HCT116 (cell line): ENCODE measurements around the gene CLSTN3. TPM values are rescaled to one million over a fixed set of nuclear protein-coding genes. Genes with fewer than 3 reads are reported as not detected.

Experiments used
- ATAC-seq: fragments of 200-7000 bp; cut with Tn5 transposase; 2 replicates; pipeline ENCODE4 v1.9.1; 2020; ENCODE audit warnings: mild to moderate bottlenecking, moderate library complexity
- BruUV-seq: library from RNA; stranded (reverse); fragments of 400-500 nt; replicated peaks from 2 replicates; lab custom pipeline; 2021; lab: Mats Ljungman, UMichigan
- CTCF ChIA-PET: fragments of 300-600 bp; sonication (Branson Sonifier 250); formaldehyde crosslinking; loops from one replicate; lab custom pipeline; 2021; ENCODE audit warnings: antibody characterized with exemption; lab: Charles Lee
- POLR2A ChIA-PET: fragments of 300-600, 350-600 bp; sonication (Branson Sonifier 250); formaldehyde crosslinking; loops from one replicate; lab custom pipeline; 2021; ENCODE audit warnings: antibody characterized with exemption; lab: Charles Lee
- RAD21 ChIA-PET, 2 experiments: fragments of 300-600 bp; sonication (Branson Sonifier 250); formaldehyde crosslinking; loops; one replicate each; lab custom pipeline; 2023; ENCODE audit warnings: low total read pairs in 2 of 2; ENCODE audit not compliant: uncharacterized antibody in 2 of 2, unreplicated experiment in 2 of 2, low non-redundant PET in 1 of 2; lab: Charles Lee
- DNase-seq: peaks from one replicate; pipeline ENCODE4 v3.0.0-alpha.2; 2010; ENCODE audit warnings: low read depth, low spot score
- H2AFZ ChIP-seq: fragments of 200-600 bp; shearing (Covaris generic), sonication (generic); 2 replicates; pipeline ENCODE4 v1.6.1; 2017; ENCODE audit warnings: low read depth, mixed run types, mixed read lengths, antibody characterized with exemption, low read length; ENCODE audit not compliant: poor library complexity, severe bottlenecking
- H3K27ac ChIP-seq: 2 replicates; pipeline ENCODE4 v1.5.1; 2012; ENCODE audit warnings: low read depth, low read length
- H3K27me3 ChIP-seq: fragments of 200-600 bp; sonication (generic); 2 replicates; pipeline ENCODE4 v1.6.1; 2016; ENCODE audit warnings: mixed run types, low read length, mixed read lengths; ENCODE audit not compliant: insufficient read depth
- H3K36me3 ChIP-seq, 2 experiments: fragments of 200-500 bp in 1 of 2; fragments of 200-600 bp in 1 of 2; sonication (Bioruptor generic) in 1 of 2; sonication (generic) in 1 of 2; 2 replicates each; pipeline versions ENCODE4 v1.5.1 to v1.6.1; 2014 to 2016; ENCODE audit warnings: low read length in 2 of 2, inconsistent platforms in 1 of 2, mixed read lengths in 1 of 2, mixed run types in 1 of 2; ENCODE audit not compliant: insufficient read depth in 2 of 2, control insufficient read depth in 1 of 2
- H3K4me1 ChIP-seq, 2 experiments: fragments of 200-600 bp in 1 of 2; sonication (generic) in 1 of 2; 2 replicates each; pipeline versions ENCODE4 v1.5.1 to v1.6.1; 2012 to 2017; ENCODE audit warnings: low read length in 2 of 2, inconsistent platforms in 1 of 2, mild to moderate bottlenecking in 1 of 2, mixed read lengths in 1 of 2, mixed run types in 1 of 2, moderate library complexity in 1 of 2; ENCODE audit not compliant: insufficient read depth in 2 of 2, control insufficient read depth in 1 of 2
- H3K4me2 ChIP-seq: fragments of 200-600 bp; sonication (generic); 2 replicates; pipeline ENCODE4 v1.6.1; 2017; ENCODE audit warnings: mixed run types, low read length, mixed read lengths
- H3K4me3 ChIP-seq, 2 experiments: fragments of 200-600 bp in 1 of 2; sonication (generic) in 1 of 2; replicated peaks in 1 of 2; 2 replicates each; pipeline ENCODE4 v1.5.1; 2011 to 2016; ENCODE audit warnings: low read length in 2 of 2, control low read depth in 1 of 2, low read depth in 1 of 2, mild to moderate bottlenecking in 1 of 2, mixed read lengths in 1 of 2, mixed run types in 1 of 2
- H3K79me2 ChIP-seq: fragments of 200-600 bp; sonication (generic); 2 replicates; pipeline ENCODE4 v1.6.1; 2017; ENCODE audit warnings: mild to moderate bottlenecking, mixed run types, low read length, moderate library complexity, mixed read lengths; ENCODE audit not compliant: insufficient read depth
- H3K9ac ChIP-seq: fragments of 200-600 bp; sonication (generic); 2 replicates; pipeline ENCODE4 v1.6.1; 2016; ENCODE audit warnings: low read length, mixed read lengths
- H3K9me2 ChIP-seq: fragments of 200-600 bp; sonication (generic), shearing (Covaris generic); 2 replicates; pipeline ENCODE4 v1.6.1; 2017; ENCODE audit warnings: mixed run types, mild to moderate bottlenecking, moderate library complexity; ENCODE audit not compliant: insufficient read depth
- H3K9me3 ChIP-seq, 2 experiments: fragments of 200-500 bp in 1 of 2; fragments of 200-600 bp in 1 of 2; sonication (Bioruptor generic) in 1 of 2; sonication (generic) in 1 of 2; 2 replicates each; pipeline ENCODE4 v1.6.1; 2014 to 2017; ENCODE audit warnings: low read length in 2 of 2, mixed read lengths in 2 of 2, inconsistent platforms in 1 of 2, low read depth in 1 of 2, mild to moderate bottlenecking in 1 of 2, mixed run types in 1 of 2, moderate library complexity in 1 of 2; ENCODE audit not compliant: control insufficient read depth in 1 of 2, insufficient read depth in 1 of 2
- H4K20me1 ChIP-seq: fragments of 200-600 bp; sonication (generic), shearing (Covaris generic); 2 replicates; pipeline ENCODE4 v1.6.1; 2017; ENCODE audit warnings: mixed run types, mild to moderate bottlenecking, moderate library complexity; ENCODE audit not compliant: insufficient read depth
- CBX3 ChIP-seq: IDR thresholded peaks from 2 replicates; pipeline ENCODE4 v1.6.1; 2012; ENCODE audit warnings: low read depth
- CEBPB ChIP-seq: IDR thresholded peaks from 2 replicates; pipeline ENCODE4 v1.6.1; 2012; ENCODE audit warnings: low read depth
- ELF1 ChIP-seq: IDR thresholded peaks from 2 replicates; pipeline ENCODE4 v1.6.1; 2012; ENCODE audit warnings: low read depth, borderline replicate concordance
- EZH2phosphoT487 ChIP-seq: fragments of 200-600 bp; IDR thresholded peaks from 2 replicates; pipeline ENCODE4 v1.6.1; 2018; ENCODE audit warnings: antibody characterized with exemption, borderline replicate concordance
- FOSL1 ChIP-seq: IDR thresholded peaks from 2 replicates; pipeline ENCODE4 v1.6.1; 2012; ENCODE audit warnings: low read depth
- JUND ChIP-seq: IDR thresholded peaks from 2 replicates; pipeline ENCODE4 v1.6.1; 2012
- SP1 ChIP-seq: IDR thresholded peaks from 2 replicates; pipeline ENCODE4 v1.6.1; 2012; ENCODE audit warnings: low read depth
- SRF ChIP-seq: IDR thresholded peaks from 2 replicates; pipeline ENCODE4 v1.6.1; 2012; ENCODE audit warnings: low read depth
- YY1 ChIP-seq: IDR thresholded peaks from 2 replicates; pipeline ENCODE4 v1.6.1; 2011; ENCODE audit warnings: low read length, low read depth, moderate library complexity, mild to moderate bottlenecking; ENCODE audit not compliant: insufficient replicate concordance; ENCODE audit errors: extremely low read depth
- ZNF274 ChIP-seq: fragments of 200-500 bp; sonication (Bioruptor generic); IDR thresholded peaks from 2 replicates; pipeline ENCODE4 v1.6.1; 2014; ENCODE audit warnings: mild to moderate bottlenecking, low read depth, low read length, inconsistent platforms
- intact Hi-C: fragments of 100-400 bp; cut with micrococcal nuclease; formaldehyde crosslinking; loops from 2 replicates; pipeline ENCODE4 v1.10.0; 2022
- total RNA-seq: library from RNA; stranded (reverse); gene quantifications from one replicate; pipeline ENCODE4 v1.2.1, GENCODE V29; 2021; ENCODE audit not compliant: unreplicated experiment
- TF ChIP-seq, protein P1 (sequence below): IDR thresholded peaks from 2 replicates; pipeline ENCODE4 v1.6.1; 2012
- TF ChIP-seq, protein P2 (sequence below), 3 experiments: fragments of 200-600 bp in 1 of 3; sonication (generic) in 1 of 3; IDR thresholded peaks in 2 of 3; conservative IDR thresholded peaks in 1 of 3; 2 replicates each; pipeline ENCODE4 v1.5.1; 2012 to 2017; ENCODE audit warnings: low read depth in 2 of 3, low read length in 2 of 3, antibody characterized with exemption in 1 of 3, borderline replicate concordance in 1 of 3, control low read depth in 1 of 3, mild to moderate bottlenecking in 1 of 3, mixed read lengths in 1 of 3, mixed run types in 1 of 3, moderate library complexity in 1 of 3; ENCODE audit not compliant: insufficient read depth in 1 of 3
- TF ChIP-seq, protein P3 (sequence below): IDR thresholded peaks from 2 replicates; pipeline ENCODE4 v1.6.1; 2011; ENCODE audit warnings: mild to moderate bottlenecking, low read length, moderate library complexity; ENCODE audit not compliant: insufficient replicate concordance; ENCODE audit errors: extremely low read depth
- TF ChIP-seq, protein P4 (sequence below): IDR thresholded peaks from 2 replicates; pipeline ENCODE4 v1.6.1; 2012
- TF ChIP-seq, protein P5 (sequence below): IDR thresholded peaks from 2 replicates; pipeline ENCODE4 v1.6.1; 2012; ENCODE audit warnings: low read depth

CLSTN3 gene
- total RNA-seq, 1 experiment from 2014 or later: 23.0 TPM

DNA sequence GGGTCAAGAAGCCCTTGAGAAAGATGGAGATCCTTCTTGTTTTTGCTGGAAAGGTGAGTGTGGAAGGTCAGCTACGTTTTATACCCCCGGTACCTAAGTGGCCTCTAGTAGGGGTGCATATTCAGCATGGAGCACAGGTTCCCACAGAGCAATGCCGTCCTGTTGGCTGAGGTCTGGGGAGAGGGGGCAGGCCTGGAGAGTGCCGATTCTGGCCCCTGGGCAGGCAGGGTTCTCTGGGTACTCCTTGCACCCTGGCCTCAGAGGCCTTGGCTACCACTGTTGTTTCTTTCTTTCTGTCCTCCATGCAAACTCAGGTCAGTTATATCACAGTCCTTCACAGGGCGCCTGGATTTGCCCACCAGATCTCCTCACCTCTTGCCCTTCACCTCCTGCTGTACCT, 10.0 kb upstream of the CLSTN3 start:
- H3K27ac ChIP-seq: no peak overlapping the region
- no peaks in the 10 kb centered on the region for H4K20me1 ChIP-seq
- no peak overlapping the region for H3K4me2 ChIP-seq
- BruUV-seq: no TSS peak
- ATAC-seq (no peak), DNase-seq (no peak)
- no peak overlapping the region for H2AFZ ChIP-seq
- H3K79me2 ChIP-seq: no peaks in the 10 kb centered on the region
- H3K9ac ChIP-seq: no peak overlapping the region
- ChIA-PET POLR2A (no interaction called here), CTCF (no interaction called here), RAD21 (no interaction called here)
- H3K9me3 ChIP-seq: no peaks in the 10 kb centered on the region
- intact Hi-C loops: no loop called here
- no peaks in the 10 kb centered on the region for H3K9me2 ChIP-seq
- no peaks in the 10 kb centered on the region for H3K27me3 ChIP-seq
- TF ChIP-seq ELF1 (no peak), YY1 (no peak), JUND (no peak), CEBPB (no peak), ZNF274 (no peak), SP1 (no peak), SRF (no peak), CBX3 (no peak), EZH2phosphoT487 (no peak), FOSL1 (no peak)
- TF ChIP-seq, protein P1, sequence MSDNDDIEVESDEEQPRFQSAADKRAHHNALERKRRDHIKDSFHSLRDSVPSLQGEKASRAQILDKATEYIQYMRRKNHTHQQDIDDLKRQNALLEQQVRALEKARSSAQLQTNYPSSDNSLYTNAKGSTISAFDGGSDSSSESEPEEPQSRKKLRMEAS: no peak
- TF ChIP-seq, protein P2, sequence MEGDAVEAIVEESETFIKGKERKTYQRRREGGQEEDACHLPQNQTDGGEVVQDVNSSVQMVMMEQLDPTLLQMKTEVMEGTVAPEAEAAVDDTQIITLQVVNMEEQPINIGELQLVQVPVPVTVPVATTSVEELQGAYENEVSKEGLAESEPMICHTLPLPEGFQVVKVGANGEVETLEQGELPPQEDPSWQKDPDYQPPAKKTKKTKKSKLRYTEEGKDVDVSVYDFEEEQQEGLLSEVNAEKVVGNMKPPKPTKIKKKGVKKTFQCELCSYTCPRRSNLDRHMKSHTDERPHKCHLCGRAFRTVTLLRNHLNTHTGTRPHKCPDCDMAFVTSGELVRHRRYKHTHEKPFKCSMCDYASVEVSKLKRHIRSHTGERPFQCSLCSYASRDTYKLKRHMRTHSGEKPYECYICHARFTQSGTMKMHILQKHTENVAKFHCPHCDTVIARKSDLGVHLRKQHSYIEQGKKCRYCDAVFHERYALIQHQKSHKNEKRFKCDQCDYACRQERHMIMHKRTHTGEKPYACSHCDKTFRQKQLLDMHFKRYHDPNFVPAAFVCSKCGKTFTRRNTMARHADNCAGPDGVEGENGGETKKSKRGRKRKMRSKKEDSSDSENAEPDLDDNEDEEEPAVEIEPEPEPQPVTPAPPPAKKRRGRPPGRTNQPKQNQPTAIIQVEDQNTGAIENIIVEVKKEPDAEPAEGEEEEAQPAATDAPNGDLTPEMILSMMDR (IDR thresholded peaks at IDR 0.05 in 2 of 3, conservative IDR thresholded peaks at IDR 0.05 in 1 of 3; ENCODE audit: borderline replicate concordance in 1 of 3, insufficient read depth in 1 of 3, low read depth in 2 of 3, low read length in 2 of 3): no peak
- TF ChIP-seq, protein P3, sequence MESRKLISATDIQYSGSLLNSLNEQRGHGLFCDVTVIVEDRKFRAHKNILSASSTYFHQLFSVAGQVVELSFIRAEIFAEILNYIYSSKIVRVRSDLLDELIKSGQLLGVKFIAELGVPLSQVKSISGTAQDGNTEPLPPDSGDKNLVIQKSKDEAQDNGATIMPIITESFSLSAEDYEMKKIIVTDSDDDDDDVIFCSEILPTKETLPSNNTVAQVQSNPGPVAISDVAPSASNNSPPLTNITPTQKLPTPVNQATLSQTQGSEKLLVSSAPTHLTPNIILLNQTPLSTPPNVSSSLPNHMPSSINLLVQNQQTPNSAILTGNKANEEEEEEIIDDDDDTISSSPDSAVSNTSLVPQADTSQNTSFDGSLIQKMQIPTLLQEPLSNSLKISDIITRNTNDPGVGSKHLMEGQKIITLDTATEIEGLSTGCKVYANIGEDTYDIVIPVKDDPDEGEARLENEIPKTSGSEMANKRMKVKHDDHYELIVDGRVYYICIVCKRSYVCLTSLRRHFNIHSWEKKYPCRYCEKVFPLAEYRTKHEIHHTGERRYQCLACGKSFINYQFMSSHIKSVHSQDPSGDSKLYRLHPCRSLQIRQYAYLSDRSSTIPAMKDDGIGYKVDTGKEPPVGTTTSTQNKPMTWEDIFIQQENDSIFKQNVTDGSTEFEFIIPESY: no peak
- TF ChIP-seq, protein P4, sequence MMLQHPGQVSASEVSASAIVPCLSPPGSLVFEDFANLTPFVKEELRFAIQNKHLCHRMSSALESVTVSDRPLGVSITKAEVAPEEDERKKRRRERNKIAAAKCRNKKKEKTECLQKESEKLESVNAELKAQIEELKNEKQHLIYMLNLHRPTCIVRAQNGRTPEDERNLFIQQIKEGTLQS: no peak
- TF ChIP-seq, protein P5, sequence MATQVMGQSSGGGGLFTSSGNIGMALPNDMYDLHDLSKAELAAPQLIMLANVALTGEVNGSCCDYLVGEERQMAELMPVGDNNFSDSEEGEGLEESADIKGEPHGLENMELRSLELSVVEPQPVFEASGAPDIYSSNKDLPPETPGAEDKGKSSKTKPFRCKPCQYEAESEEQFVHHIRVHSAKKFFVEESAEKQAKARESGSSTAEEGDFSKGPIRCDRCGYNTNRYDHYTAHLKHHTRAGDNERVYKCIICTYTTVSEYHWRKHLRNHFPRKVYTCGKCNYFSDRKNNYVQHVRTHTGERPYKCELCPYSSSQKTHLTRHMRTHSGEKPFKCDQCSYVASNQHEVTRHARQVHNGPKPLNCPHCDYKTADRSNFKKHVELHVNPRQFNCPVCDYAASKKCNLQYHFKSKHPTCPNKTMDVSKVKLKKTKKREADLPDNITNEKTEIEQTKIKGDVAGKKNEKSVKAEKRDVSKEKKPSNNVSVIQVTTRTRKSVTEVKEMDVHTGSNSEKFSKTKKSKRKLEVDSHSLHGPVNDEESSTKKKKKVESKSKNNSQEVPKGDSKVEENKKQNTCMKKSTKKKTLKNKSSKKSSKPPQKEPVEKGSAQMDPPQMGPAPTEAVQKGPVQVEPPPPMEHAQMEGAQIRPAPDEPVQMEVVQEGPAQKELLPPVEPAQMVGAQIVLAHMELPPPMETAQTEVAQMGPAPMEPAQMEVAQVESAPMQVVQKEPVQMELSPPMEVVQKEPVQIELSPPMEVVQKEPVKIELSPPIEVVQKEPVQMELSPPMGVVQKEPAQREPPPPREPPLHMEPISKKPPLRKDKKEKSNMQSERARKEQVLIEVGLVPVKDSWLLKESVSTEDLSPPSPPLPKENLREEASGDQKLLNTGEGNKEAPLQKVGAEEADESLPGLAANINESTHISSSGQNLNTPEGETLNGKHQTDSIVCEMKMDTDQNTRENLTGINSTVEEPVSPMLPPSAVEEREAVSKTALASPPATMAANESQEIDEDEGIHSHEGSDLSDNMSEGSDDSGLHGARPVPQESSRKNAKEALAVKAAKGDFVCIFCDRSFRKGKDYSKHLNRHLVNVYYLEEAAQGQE: no peak
- H3K4me3 ChIP-seq: no peak overlapping the region
- no peaks in the 10 kb centered on the region for H3K36me3 ChIP-seq
- H3K4me1 ChIP-seq: peaks cover 0 to 4% of the 10 kb centered on the region in 2 experiments; a peak in 1 of 4 replicates
